Keratinocyte (primary cell): ENCODE measurements around the gene MED7. TPM values are rescaled to one million over a fixed set of nuclear protein-coding genes. Genes with fewer than 3 reads are reported as not detected.

Experiments used
- DNase-seq: peaks from one replicate; pipeline ENCODE4 v3.0.0-alpha.2; 2011; ENCODE audit warnings: low read depth, missing footprints, low spot score
- FAIRE-seq: peaks from 2 replicates; lab custom pipeline; 2011; peaks lifted over from hg19 to GRCh38; lab: Jason Lieb, UNC
- H2AFZ ChIP-seq: 2 replicates; pipeline ENCODE4 v1.6.0; 2012; ENCODE audit warnings: low read length, control low read depth, inconsistent platforms; ENCODE audit not compliant: control insufficient read depth
- H3K27ac ChIP-seq: 2 replicates; pipeline ENCODE4 v1.5.1; 2011; ENCODE audit warnings: low read length; ENCODE audit not compliant: control insufficient read depth, insufficient read depth
- H3K27me3 ChIP-seq: 3 replicates; pipeline ENCODE4 v1.6.0; 2011; ENCODE audit warnings: low read length; ENCODE audit not compliant: control insufficient read depth, insufficient read depth; ENCODE audit errors: extremely low read depth
- H3K36me3 ChIP-seq, 2 experiments: 2 replicates in 1 of 2; 3 replicates in 1 of 2; pipeline ENCODE4 v1.5.1; 2011; ENCODE audit warnings: low read length in 2 of 2, mild to moderate bottlenecking in 1 of 2; ENCODE audit not compliant: control insufficient read depth in 2 of 2, insufficient read depth in 2 of 2; ENCODE audit errors: extremely low read depth in 1 of 2
- H3K4me1 ChIP-seq: 3 replicates; pipeline ENCODE4 v1.5.1; 2011; ENCODE audit warnings: low read length; ENCODE audit not compliant: control insufficient read depth, insufficient read depth; ENCODE audit errors: extremely low read depth
- H3K4me2 ChIP-seq: 3 replicates; pipeline ENCODE4 v1.6.0; 2011; ENCODE audit warnings: low read depth, low read length; ENCODE audit not compliant: control insufficient read depth, insufficient read depth; ENCODE audit errors: extremely low read depth
- H3K4me3 ChIP-seq, 3 experiments: fragments of 200-600 bp in 1 of 3; sonication (generic) in 1 of 3; 2 replicates in 2 of 3; 3 replicates in 1 of 3; pipeline ENCODE4 v1.5.1; 2011 to 2016; ENCODE audit warnings: low read length in 3 of 3, mild to moderate bottlenecking in 3 of 3, control low read depth in 2 of 3, inconsistent platforms in 1 of 3, low read depth in 1 of 3, mixed read lengths in 1 of 3, mixed run types in 1 of 3, moderate library complexity in 1 of 3; ENCODE audit not compliant: control insufficient read depth in 2 of 3, insufficient read depth in 2 of 3; ENCODE audit errors: extremely low read depth in 1 of 3
- H3K79me2 ChIP-seq: 2 replicates; pipeline ENCODE4 v1.6.0; 2012; ENCODE audit warnings: low read length; ENCODE audit not compliant: control insufficient read depth, insufficient read depth
- H3K9ac ChIP-seq: 3 replicates; pipeline ENCODE4 v1.6.0; 2011; ENCODE audit warnings: low read length; ENCODE audit not compliant: control insufficient read depth, insufficient read depth; ENCODE audit errors: extremely low read depth
- H3K9me1 ChIP-seq: 3 replicates; pipeline ENCODE4 v1.6.0; 2011; ENCODE audit warnings: low read length; ENCODE audit not compliant: control insufficient read depth, insufficient read depth; ENCODE audit errors: extremely low read depth
- H3K9me3 ChIP-seq: 2 replicates; pipeline ENCODE4 v1.5.1; 2012; ENCODE audit warnings: low read depth, low read length; ENCODE audit not compliant: control insufficient read depth
- H4K20me1 ChIP-seq: 3 replicates; pipeline ENCODE4 v1.6.0; 2011; ENCODE audit warnings: low read length; ENCODE audit not compliant: control insufficient read depth, insufficient read depth; ENCODE audit errors: extremely low read depth
- CTCF ChIP-seq, 3 experiments: IDR thresholded peaks in 1 of 3; conservative IDR thresholded peaks in 1 of 3; optimal IDR thresholded peaks in 1 of 3; 2 replicates in 2 of 3; 3 replicates in 1 of 3; pipeline versions ENCODE3 to v1.5.1; 2011; ENCODE audit warnings: low read length in 3 of 3, mild to moderate bottlenecking in 3 of 3, moderate library complexity in 2 of 3, control low read depth in 1 of 3, inconsistent platforms in 1 of 3; ENCODE audit not compliant: insufficient read depth in 2 of 3; ENCODE audit errors: extremely low read depth in 1 of 3
- EZH2 ChIP-seq: IDR thresholded peaks from one replicate; pipeline ENCODE4 v1.6.1; 2012; ENCODE audit warnings: inconsistent platforms, mild to moderate bottlenecking, low read length, moderate library complexity
- dilution Hi-C: fragments of 300-500 bp; cut with MboI; formaldehyde crosslinking; loops from one replicate; pipeline ENCODE4 v1.7.0; 2020; ENCODE audit warnings: low sequenced_read_pairs; ENCODE audit not compliant: extremely low pct_ligation_motif_present
- polyA plus RNA-seq, 5 experiments: library from polyadenylated mRNA; depleted of rRNA in 3 of 5; stranded (reverse) in 3 of 5; stranded (forward) in 1 of 5; unstranded in 1 of 5; fragments of >200 nt; gene quantifications; 1 replicate in 1 of 5; 2 replicates in 3 of 5; 3 replicates in 1 of 5; pipeline versions ENCODE4 v1.2.1 to v1.2.3, GENCODE V29; 2011 to 2012; ENCODE audit warnings: missing spikeins in 2 of 5, low read depth in 1 of 5, low replicate concordance in 1 of 5

Gene MED7
- polyA plus RNA-seq, 1 donor (not counting 4 experiments of a cell fraction or from before 2014, with no cell fraction given), result 17.0 TPM

GRCh38 chr5:157115012-157115411 is 27.7 kb downstream of the MED7 start:
- dilution Hi-C loops, result no loop called here
- Histone ChIP-seq H3K36me3 (no peaks in the 10 kb centered on the region), H2AFZ (no peak overlapping the region), H4K20me1 (no peaks in the 10 kb centered on the region), H3K79me2 (no peaks in the 10 kb centered on the region), H3K4me2 (no peak overlapping the region), H3K9me3 (no peaks in the 10 kb centered on the region), H3K9me1 (no peaks in the 10 kb centered on the region), H3K4me1 (no peaks in the 10 kb centered on the region), H3K9ac (no peak overlapping the region), H3K27me3 (no peaks in the 10 kb centered on the region), H3K27ac (no peak overlapping the region), H3K4me3 (no peak overlapping the region)
- FAIRE-seq, result no peak
- no peak for DNase-seq
- TF ChIP-seq CTCF (optimal IDR thresholded peaks at IDR 0.05 in 1 of 3, IDR thresholded peaks at IDR 0.05 in 1 of 3, conservative IDR thresholded peaks at IDR 0.05 in 1 of 3; ENCODE audit: extremely low read depth in 1 of 3, insufficient read depth in 2 of 3, low read length in 3 of 3) (no peak), EZH2 (no peak)

GRCh38 chr5:157113002-157113401 is 29.7 kb downstream of the MED7 start:
- no peak overlapping the region for H3K4me3 ChIP-seq
- no peaks in the 10 kb centered on the region for H3K4me1 ChIP-seq
- H4K20me1 ChIP-seq, result no peaks in the 10 kb centered on the region
- no peaks in the 10 kb centered on the region for H3K36me3 ChIP-seq
- no peaks in the 10 kb centered on the region for H3K9me3 ChIP-seq
- DNase-seq, result no peak
- no peaks in the 10 kb centered on the region for H3K79me2 ChIP-seq
- TF ChIP-seq CTCF (optimal IDR thresholded peaks at IDR 0.05 in 1 of 3, IDR thresholded peaks at IDR 0.05 in 1 of 3, conservative IDR thresholded peaks at IDR 0.05 in 1 of 3; ENCODE audit: extremely low read depth in 1 of 3, insufficient read depth in 2 of 3, low read length in 3 of 3), result no peak
- no peak for TF ChIP-seq EZH2
- no peak overlapping the region for H3K4me2 ChIP-seq
- dilution Hi-C loops, result no loop called here
- H3K9ac ChIP-seq, result no peak overlapping the region
- H3K9me1 ChIP-seq, result no peaks in the 10 kb centered on the region
- FAIRE-seq, result no peak
- no peak overlapping the region for H2AFZ ChIP-seq
- no peaks in the 10 kb centered on the region for H3K27me3 ChIP-seq
- H3K27ac ChIP-seq, result no peak overlapping the region
